Skin epidermis (tissue), 12 donors: Measurements from ENCODE around the gene ARHGAP27.
A peak's percentile ranks its signal among the peaks of the same experiment; 100 is the strongest.

Experiments used
- H3K27ac ChIP-seq, 21 experiments: fragments of 200-600 bp; sonication (generic) in 11 of 21; one replicate each; pipeline ENCODE4 v1.5.0; 2020; ENCODE audit warnings: mild to moderate bottlenecking in 3 of 21, inconsistent platforms in 2 of 21, moderate library complexity in 2 of 21
- H3K4me3 ChIP-seq, 7 experiments: fragments of 200-600 bp; sonication (generic) in 2 of 7; one replicate each; pipeline ENCODE4 v1.5.0; 2020; ENCODE audit warnings: inconsistent platforms in 2 of 7, mild to moderate bottlenecking in 2 of 7, moderate library complexity in 1 of 7

ARHGAP27 gene

GRCh38 chr17:45435481-45435880, 2.8 kb upstream of the ARHGAP27 start:
- peak overlapping the region in 2 of 21 experiments; percentile 16 to 17 for H3K27ac ChIP-seq
- no peak overlapping the region for H3K4me3 ChIP-seq

GRCh38 chr17:45433159-45433535, 477 bp upstream of the ARHGAP27 start:
- H3K27ac ChIP-seq = peak overlapping the region in 20 of 21 experiments; percentile 60 to 97 (median 88)

GRCh38 chr17:45431531-45432404, 902 bp downstream of the ARHGAP27 start:
- H3K4me3 ChIP-seq = peak overlapping the region; percentile 50 to 67 (median 61)
- H3K27ac ChIP-seq = peak overlapping the region; percentile 60 to 97 (median 86)

More at GRCh38 chr17:45433159-45433535, 477 bp upstream of the ARHGAP27 start:
- H3K4me3 ChIP-seq = peak overlapping the region; percentile 50 to 67 (median 61)

- Histone ChIP-seq H3K27ac (peak overlapping the region in 20 of 21 experiments; percentile 60 to 97 (median 88)), H3K4me3 (peak overlapping the region; percentile 50 to 67 (median 61))
Measured at GRCh38 chr17:45430738-45431530, 1.7 kb downstream of the ARHGAP27 start.

GRCh38 chr17:45430006-45430737, 2.5 kb downstream of the ARHGAP27 start:
- peak overlapping the region; percentile 50 to 67 (median 61) for H3K4me3 ChIP-seq
- H3K27ac ChIP-seq = peak overlapping the region in 20 of 21 experiments; percentile 60 to 97 (median 88)

GRCh38 chr17:45429339-45430005, 3.2 kb downstream of the ARHGAP27 start:
- Histone ChIP-seq H3K27ac (peak overlapping the region in 13 of 21 experiments; percentile 22 to 97 (median 89)), H3K4me3 (peak overlapping the region; percentile 12 to 63 (median 57))

GRCh38 chr17:45428931-45429338, 3.7 kb downstream of the ARHGAP27 start:
- H3K4me3 ChIP-seq = peak overlapping the region in 3 of 7 experiments; percentile 13 to 61 (median 50)
- peak overlapping the region in 11 of 21 experiments; percentile 19 to 97 (median 86) for H3K27ac ChIP-seq

- Histone ChIP-seq H3K4me3 (peak overlapping the region in 1 of 7 experiments; percentile 61), H3K27ac (peak overlapping the region in 13 of 21 experiments; percentile 4 to 64 (median 28))
Measured at GRCh38 chr17:45428050-45428617, 4.5 kb downstream of the ARHGAP27 start.

GRCh38 chr17:45427181-45427835, 5.4 kb downstream of the ARHGAP27 start:
- H3K27ac ChIP-seq = peak overlapping the region in 2 of 21 experiments; percentile 27 to 28
- H3K4me3 ChIP-seq = no peak overlapping the region

GRCh38 chr17:45426561-45426960, 6.1 kb downstream of the ARHGAP27 start:
- H3K4me3 ChIP-seq = no peak overlapping the region
- H3K27ac ChIP-seq = peak overlapping the region in 1 of 21 experiments; percentile 26

GRCh38 chr17:45425984-45426413, 6.7 kb downstream of the ARHGAP27 start:
- H3K27ac ChIP-seq = peak overlapping the region in 4 of 21 experiments; percentile 26 to 69 (median 64)
- no peak overlapping the region for H3K4me3 ChIP-seq

- no peak overlapping the region for H3K4me3 ChIP-seq
- H3K27ac ChIP-seq = peak overlapping the region in 14 of 21 experiments; percentile 8 to 73 (median 64)
Measured at GRCh38 chr17:45425125-45425983, 7.3 kb downstream of the ARHGAP27 start.

GRCh38 chr17:45424769-45425124, 7.9 kb downstream of the ARHGAP27 start:
- Histone ChIP-seq H3K4me3 (no peak overlapping the region), H3K27ac (peak overlapping the region in 12 of 21 experiments; percentile 8 to 73 (median 64))

- H3K4me3 ChIP-seq = no peak overlapping the region
- peak overlapping the region in 2 of 21 experiments; percentile 0 to 44 for H3K27ac ChIP-seq
Measured at GRCh38 chr17:45423975-45424335, 8.7 kb downstream of the ARHGAP27 start.

GRCh38 chr17:45423304-45423974, 9.2 kb downstream of the ARHGAP27 start:
- Histone ChIP-seq H3K27ac (peak overlapping the region in 1 of 21 experiments; percentile 44), H3K4me3 (no peak overlapping the region)
